ENCODE data around the gene TSPEAR. TPM values are rescaled to one million over a fixed set of nuclear protein-coding genes. Genes with fewer than 3 reads are reported as not detected.

The TSPEAR gene
- total and polyA plus RNA-seq, 9 of the 15 experiments (the other 6 are each of a cell fraction or from before 2014, with no cell fraction given): not detected

GRCh38 chr21:44582055-44582454 is 129.3 kb downstream of the TSPEAR start (continued):
- peak; percentile 66 for TF ChIP-seq MGA (IDR thresholded peaks at IDR 0.05)
- TF ChIP-seq ATF7 (IDR thresholded peaks at IDR 0.05): peak; percentile 99
- TF ChIP-seq GATAD2A (IDR thresholded peaks at IDR 0.05): no peak
- no peak for TF ChIP-seq NR4A1 (CRISPR knock-in tag; IDR thresholded peaks at IDR 0.05)
- TF ChIP-seq NR4A1 (tag; IDR thresholded peaks at IDR 0.05): peak; percentile 82
- TF ChIP-seq ADNP (tag; IDR thresholded peaks at IDR 0.05): no peak
